H1 (cell line): ENCODE data around the gene DVL2. TPM values are rescaled to one million over a fixed set of nuclear protein-coding genes. Genes with fewer than 3 reads are reported as not detected.

Source experiments
- CTCF ChIA-PET: fragments of 300-600 bp; sonication (Branson Sonifier 250); formaldehyde crosslinking; loops from one replicate; lab custom pipeline; 2021; ENCODE audit not compliant: partially characterized antibody; lab: Charles Lee
- POLR2A ChIA-PET: fragments of 300-600 bp; sonication (Branson Sonifier 250); formaldehyde crosslinking; loops from one replicate; lab custom pipeline; 2021; ENCODE audit warnings: inconsistent platforms; ENCODE audit not compliant: partially characterized antibody; lab: Charles Lee
- DNase-seq, 2 experiments: peaks; one replicate each; pipeline versions ENCODE4 v3.0.0 to v3.0.0-alpha.2; 2010 to 2022; ENCODE audit warnings: low spot score in 2 of 2, low read depth in 1 of 2, mixed read lengths in 1 of 2
- FAIRE-seq: peaks from 2 replicates; lab custom pipeline; 2011; peaks lifted over from hg19 to GRCh38; lab: Jason Lieb, UNC
- H2AFZ ChIP-seq: 2 replicates; pipeline ENCODE4 v1.8.1; 2012; ENCODE audit warnings: low read length, inconsistent platforms
- H2AK5ac ChIP-seq: 2 replicates; pipeline ENCODE4 v1.6.1; 2013; ENCODE audit warnings: low read depth, low read length
- H2BK120ac ChIP-seq: replicated peaks from 2 replicates; pipeline ENCODE3; 2013; ENCODE audit warnings: low read depth, low read length, inconsistent platforms
- H2BK12ac ChIP-seq: 2 replicates; pipeline ENCODE4 v1.6.1; 2013; ENCODE audit warnings: low read depth, low read length
- H2BK15ac ChIP-seq: 2 replicates; pipeline ENCODE4 v1.6.1; 2013; ENCODE audit warnings: low read length
- H2BK20ac ChIP-seq: 2 replicates; pipeline ENCODE4 v1.6.1; 2013; ENCODE audit warnings: low read length
- H2BK5ac ChIP-seq: 2 replicates; pipeline ENCODE4 v1.6.1; 2013; ENCODE audit warnings: low read depth, low read length
- H3K14ac ChIP-seq: 2 replicates; pipeline ENCODE4 v1.6.1; 2013; ENCODE audit warnings: inconsistent platforms; ENCODE audit not compliant: insufficient read length
- H3K18ac ChIP-seq: 2 replicates; pipeline ENCODE4 v1.6.1; 2013; ENCODE audit warnings: low read length; ENCODE audit errors: extremely low read depth
- H3K23ac ChIP-seq: 2 replicates; pipeline ENCODE4 v1.6.1; 2013; ENCODE audit warnings: inconsistent platforms; ENCODE audit not compliant: insufficient read length
- H3K23me2 ChIP-seq: 2 replicates; pipeline ENCODE4 v1.6.1; 2013; ENCODE audit warnings: low read depth, low read length
- H3K27ac ChIP-seq: 2 replicates; pipeline ENCODE4 v1.6.1; 2011; ENCODE audit warnings: low read depth, low read length, inconsistent platforms
- H3K27me3 ChIP-seq, 4 experiments: replicated peaks in 1 of 4; 1 replicate in 1 of 4; 2 replicates in 3 of 4; pipeline versions ENCODE4 v1.6.1 to v1.8.1; 2011 to 2013; ENCODE audit warnings: low read length in 3 of 4, mild to moderate bottlenecking in 3 of 4, inconsistent platforms in 2 of 4, mixed read lengths in 2 of 4, moderate library complexity in 1 of 4; ENCODE audit not compliant: control insufficient read depth in 3 of 4, insufficient read depth in 3 of 4; ENCODE audit errors: extremely low read depth in 1 of 4
- H3K36me3 ChIP-seq, 4 experiments: 2 replicates each; pipeline versions ENCODE4 v1.6.1 to v1.8.1; 2011 to 2013; ENCODE audit warnings: mild to moderate bottlenecking in 4 of 4, low read length in 3 of 4, moderate library complexity in 2 of 4, control low read depth in 1 of 4, inconsistent platforms in 1 of 4; ENCODE audit not compliant: insufficient read depth in 4 of 4, control insufficient read depth in 2 of 4
- H3K4ac ChIP-seq: replicated peaks from 2 replicates; pipeline ENCODE3; 2013; ENCODE audit warnings: low read length, low read depth, mixed read lengths, inconsistent platforms; ENCODE audit not compliant: insufficient read length
- H3K4me1 ChIP-seq, 4 experiments: replicated peaks in 1 of 4; 1 replicate in 1 of 4; 2 replicates in 3 of 4; pipeline versions ENCODE4 v1.6.1 to v1.8.1; 2011 to 2013; ENCODE audit warnings: low read length in 3 of 4, inconsistent platforms in 2 of 4, mixed read lengths in 1 of 4; ENCODE audit not compliant: insufficient read depth in 4 of 4, control insufficient read depth in 3 of 4
- H3K4me2 ChIP-seq, 2 experiments: 2 replicates each; pipeline versions ENCODE4 v1.6.1 to v1.8.1; 2011 to 2013; ENCODE audit warnings: low read depth in 2 of 2, low read length in 2 of 2, control low read depth in 1 of 2, inconsistent platforms in 1 of 2, mild to moderate bottlenecking in 1 of 2; ENCODE audit not compliant: insufficient read depth in 1 of 2
- H3K4me3 ChIP-seq, 4 experiments: fragments of 200-600, 300-600 bp in 1 of 4; sonication (generic), shearing (Covaris generic), sonication (Bioruptor Twin) in 1 of 4; 2 replicates each; pipeline versions ENCODE4 v1.5.1 to v1.8.1; 2011 to 2016; ENCODE audit warnings: low read length in 4 of 4, low read depth in 3 of 4, control low read depth in 2 of 4, inconsistent platforms in 2 of 4, mild to moderate bottlenecking in 2 of 4, mixed read lengths in 1 of 4, moderate library complexity in 1 of 4; ENCODE audit not compliant: insufficient read depth in 2 of 4; ENCODE audit errors: extremely low read depth in 1 of 4
- H3K56ac ChIP-seq: replicated peaks from 2 replicates; pipeline ENCODE3; 2013; ENCODE audit warnings: low read depth, mild to moderate bottlenecking, mixed read lengths, low read length, inconsistent platforms; ENCODE audit not compliant: insufficient read length
- H3K79me1 ChIP-seq: 2 replicates; pipeline ENCODE4 v1.6.1; 2013; ENCODE audit warnings: low read depth, low read length, control low read depth
- H3K79me2 ChIP-seq, 2 experiments: 2 replicates each; pipeline versions ENCODE4 v1.6.1 to v1.8.1; 2012 to 2013; ENCODE audit warnings: low read length in 2 of 2, mild to moderate bottlenecking in 2 of 2, inconsistent platforms in 1 of 2; ENCODE audit not compliant: insufficient read depth in 2 of 2, control insufficient read depth in 1 of 2
- H3K9ac ChIP-seq, 4 experiments: replicated peaks in 1 of 4; 1 replicate in 1 of 4; 2 replicates in 3 of 4; pipeline versions ENCODE4 v1.6.1 to v1.8.1; 2011 to 2013; ENCODE audit warnings: low read depth in 3 of 4, low read length in 3 of 4, control low read depth in 2 of 4, mild to moderate bottlenecking in 2 of 4, moderate library complexity in 2 of 4, inconsistent platforms in 1 of 4; ENCODE audit errors: extremely low read depth in 1 of 4
- H3K9me3 ChIP-seq, 2 experiments: 2 replicates each; pipeline versions ENCODE4 v1.6.1 to v1.8.1; 2012 to 2013; ENCODE audit warnings: mild to moderate bottlenecking in 2 of 2, moderate library complexity in 2 of 2, control low read depth in 1 of 2, inconsistent platforms in 1 of 2, low read depth in 1 of 2, low read length in 1 of 2, mixed read lengths in 1 of 2; ENCODE audit not compliant: insufficient read depth in 2 of 2
- H4K20me1 ChIP-seq, 2 experiments: replicated peaks in 1 of 2; 2 replicates each; pipeline versions ENCODE3 to v1.8.1; 2011 to 2013; ENCODE audit warnings: inconsistent platforms in 2 of 2, low read length in 2 of 2, mild to moderate bottlenecking in 1 of 2; ENCODE audit not compliant: insufficient read depth in 2 of 2, control insufficient read depth in 1 of 2
- H4K5ac ChIP-seq: 2 replicates; pipeline ENCODE4 v1.6.1; 2013; ENCODE audit warnings: low read length, low read depth, mixed read lengths, inconsistent platforms; ENCODE audit not compliant: insufficient read length
- H4K8ac ChIP-seq: 2 replicates; pipeline ENCODE4 v1.8.0; 2013; ENCODE audit warnings: mild to moderate bottlenecking, moderate library complexity, low read length, inconsistent platforms; ENCODE audit not compliant: insufficient read depth; ENCODE audit errors: extremely low read depth
- H4K91ac ChIP-seq: replicated peaks from 2 replicates; pipeline ENCODE3; 2013; ENCODE audit warnings: low read length, mixed read lengths, inconsistent platforms; ENCODE audit not compliant: insufficient read length
- CBX5 ChIP-seq: fragments of 300-800, 300-1000 bp; sonication (generic); IDR thresholded peaks from 2 replicates; pipeline ENCODE4 v1.7.1; 2016; ENCODE audit warnings: antibody characterized with exemption, low read length, low read depth
- E2F6 ChIP-seq: IDR thresholded peaks from 2 replicates; pipeline ENCODE4 v1.6.1; 2012; ENCODE audit warnings: inconsistent platforms
- GABPA ChIP-seq: IDR thresholded peaks from 2 replicates; pipeline ENCODE4 v1.6.1; 2011; ENCODE audit warnings: mild to moderate bottlenecking, low read length, moderate library complexity, borderline replicate concordance; ENCODE audit not compliant: insufficient read depth
- KDM4A ChIP-seq: IDR thresholded peaks from one replicate; pipeline ENCODE4 v1.7.1; 2012; ENCODE audit warnings: low read depth, mild to moderate bottlenecking, moderate library complexity, low read length, inconsistent platforms; ENCODE audit not compliant: severe bottlenecking
- MAX ChIP-seq: IDR thresholded peaks from 2 replicates; pipeline ENCODE4 v1.6.1; 2012; ENCODE audit warnings: inconsistent platforms
- NRF1 ChIP-seq: IDR thresholded peaks from 2 replicates; pipeline ENCODE4 v1.6.1; 2011; ENCODE audit warnings: mild to moderate bottlenecking, low read depth, low read length, improper control_type of control experiment
- SIRT6 ChIP-seq: IDR thresholded peaks from one replicate; pipeline ENCODE4 v1.7.1; 2012; ENCODE audit warnings: low read length, inconsistent platforms
- SP1 ChIP-seq: IDR thresholded peaks from 2 replicates; pipeline ENCODE4 v1.6.1; 2011; ENCODE audit warnings: low read depth, low read length
- SRF ChIP-seq: IDR thresholded peaks from 2 replicates; pipeline ENCODE4 v1.6.1; 2011; ENCODE audit warnings: mild to moderate bottlenecking, low read depth, low read length, moderate library complexity
- TAF1 ChIP-seq: IDR thresholded peaks from 2 replicates; pipeline ENCODE4 v1.6.1; 2011; ENCODE audit warnings: mild to moderate bottlenecking, low read depth, low read length
- ZNF274 ChIP-seq: IDR thresholded peaks from 2 replicates; pipeline ENCODE4 v1.7.0; 2012; ENCODE audit warnings: low read length, borderline replicate concordance; ENCODE audit errors: extremely low read depth
- WGBS, 2 experiments: shearing (Covaris generic) in 1 of 2; methylation state at CpG; one replicate each; pipeline versions ENCODE4 v1.1.6 to v1.1.7; 2013 to 2015; ENCODE audit warnings: low lambda C conversion rate in 2 of 2, mixed read lengths in 2 of 2, inconsistent platforms in 1 of 2, low coverage in 1 of 2, missing lambda C conversion rate in 1 of 2; ENCODE audit not compliant: insufficient replicate concordance in 2 of 2, insufficient coverage in 1 of 2, insufficient read length in 1 of 2; ENCODE audit errors: extremely low coverage in 1 of 2, missing lambda C conversion rate in 1 of 2; 5-methylcytosine and 5-hydroxymethylcytosine counted together
- polyA plus RNA-seq, 7 experiments: library from polyadenylated mRNA; depleted of rRNA in 3 of 7; stranded (reverse) in 5 of 7; unstranded in 2 of 7; fragments of >200 nt in 5 of 7; fragments of 200-250 nt in 2 of 7; gene quantifications; 1 replicate in 5 of 7; 2 replicates in 1 of 7; 4 replicates in 1 of 7; pipeline versions ENCODE4 v1.2.1 to v1.2.3, GENCODE V29; 2011 to 2013; ENCODE audit warnings: missing spikeins in 2 of 7, mixed read lengths in 2 of 7
- total RNA-seq: library from RNA; stranded (reverse); fragmentation: NEBNext Ultra II Directional; extraction: Animal tissue kit (Norgen Biotek cat#: 25700); gene quantifications from 2 replicates; pipeline ENCODE4 v1.2.1, GENCODE V29; 2021

Gene DVL2
- total and polyA plus RNA-seq, 2 of the 8 experiments (the other 6 are each of a cell fraction or from before 2014, with no cell fraction given), result 19.0 to 59.6 TPM

GRCh38 chr17:7280519-7281073 is 46.3 kb upstream of the DVL2 start:
- ChIA-PET POLR2A (interaction anchor here (0.7 to 7.7 kb wide), 19 partner anchors 10 to 303 kb away, joined by 3 to 94 read pairs (median 5); partner anchors contain the start of genes ACADVL, CLDN7, DLG4 and GABARAP), CTCF (interaction anchor here (0.6 to 4.8 kb wide), 26 partner anchors 10 to 280 kb away, joined by 3 to 46 read pairs (median 4); partner anchors contain the start of genes ACAP1, CLDN7, GABARAP and GPS2)
- H3K23ac ChIP-seq, result no peak overlapping the region
- peak overlapping the region; percentile 29; the same call in 1 of the 2 replicates for H2BK15ac ChIP-seq
- H3K36me3 ChIP-seq, result peaks cover 0 to 6% (median 0%) of the 10 kb centered on the region in 4 experiments; a peak in 2 of 8 replicates
- H2AFZ ChIP-seq, result peak overlapping the region; percentile 24; the same call in 1 of the 2 replicates
- H3K4ac ChIP-seq, result no peak overlapping the region
- peak overlapping the region in 2 of 4 experiments; percentile 49 to 59; a peak in 4 of 7 replicates for H3K9ac ChIP-seq
- H3K4me1 ChIP-seq, result peaks cover 0 to 20% (median 8%) of the 10 kb centered on the region in 4 experiments; a peak in 5 of 7 replicates
- no peaks in the 10 kb centered on the region for H3K79me2 ChIP-seq
- DNase-seq (peak; percentile 87 to 97), FAIRE-seq (peak; percentile 97)
- H3K9me3 ChIP-seq, result no peaks in the 10 kb centered on the region
- H4K91ac ChIP-seq, result no peak overlapping the region
- H3K23me2 ChIP-seq, result peaks cover 11% of the 10 kb centered on the region
- H4K5ac ChIP-seq, result no peak overlapping the region
- H3K14ac ChIP-seq, result no peak overlapping the region
- no peak overlapping the region for H2BK20ac ChIP-seq
- no peak overlapping the region for H2BK120ac ChIP-seq
- no peak overlapping the region for H2AK5ac ChIP-seq
- 2% methylated on average over 29 of the region's 29 CpGs; no CpG with 5 or more reads in 1 of the 2 experiments for WGBS, 2 experiments
- no peak overlapping the region for H4K8ac ChIP-seq
- H3K27me3 ChIP-seq, result peaks cover 0 to 13% (median 7%) of the 10 kb centered on the region in 4 experiments; a peak in 6 of 7 replicates
- no peak overlapping the region for H2BK12ac ChIP-seq
- H3K27ac ChIP-seq, result no peak overlapping the region
- peak overlapping the region; percentile 75 for H3K18ac ChIP-seq
- peak overlapping the region; percentile 18; the same call in 1 of the 2 replicates for H2BK5ac ChIP-seq
- H3K4me3 ChIP-seq, result peak overlapping the region; percentile 14 to 77 (median 61); a peak in 7 of 8 replicates
- H3K56ac ChIP-seq, result no peak overlapping the region
- peak overlapping the region; percentile 45 to 99 for H3K4me2 ChIP-seq
- no peaks in the 10 kb centered on the region for H3K79me1 ChIP-seq
- peaks cover 0 to 7% of the 10 kb centered on the region in 2 experiments for H4K20me1 ChIP-seq
- TF ChIP-seq CBX5 (no peak), SRF (no peak), GABPA (no peak), E2F6 (peak; percentile 44; the same call in 1 of the 2 replicates), KDM4A (peak; percentile 45), SP1 (peak; percentile 94), ZNF274 (no peak), NRF1 (no peak), MAX (peak; percentile 67), TAF1 (peak; percentile 66; the same call in 1 of the 2 replicates), SIRT6 (no peak)
